IPS-15b (cell line): ENCODE results near the gene OLFML1.

Source experiments
- H3K27me3 ChIP-seq: one replicate; pipeline ENCODE4 v1.6.1; 2013; ENCODE audit warnings: low read length; ENCODE audit not compliant: control insufficient read depth, insufficient read depth
- H3K36me3 ChIP-seq: one replicate; pipeline ENCODE4 v1.6.1; 2013; ENCODE audit warnings: low read length; ENCODE audit not compliant: control insufficient read depth, insufficient read depth
- H3K4me1 ChIP-seq: one replicate; pipeline ENCODE4 v1.6.1; 2013; ENCODE audit warnings: mild to moderate bottlenecking, low read length; ENCODE audit not compliant: control insufficient read depth, insufficient read depth
- H3K4me3 ChIP-seq: one replicate; pipeline ENCODE4 v1.5.1; 2013; ENCODE audit warnings: low read depth, low read length
- H3K9ac ChIP-seq: one replicate; pipeline ENCODE4 v1.6.1; 2013; ENCODE audit warnings: low read depth, mild to moderate bottlenecking, low read length
- H3K9me3 ChIP-seq: one replicate; pipeline ENCODE4 v1.6.1; 2013; ENCODE audit warnings: mild to moderate bottlenecking, low read length; ENCODE audit not compliant: control insufficient read depth, insufficient read depth

Gene OLFML1

GRCh38 chr11:7552666-7553065 lies 67.4 kb downstream of the OLFML1 start:
- Histone ChIP-seq H3K27me3 (no peaks in the 10 kb centered on the region), H3K4me1 (no peaks in the 10 kb centered on the region), H3K9ac (no peak overlapping the region), H3K36me3 (no peaks in the 10 kb centered on the region), H3K4me3 (no peak overlapping the region), H3K9me3 (no peaks in the 10 kb centered on the region)

GRCh38 chr11:7555052-7555699 lies 69.9 kb downstream of the OLFML1 start:
- H3K4me3 ChIP-seq: no peak overlapping the region

GRCh38 chr11:7558046-7558445 lies 72.7 kb downstream of the OLFML1 start:
- H3K4me1 ChIP-seq: no peaks in the 10 kb centered on the region
- no peaks in the 10 kb centered on the region for H3K36me3 ChIP-seq
- H3K27me3 ChIP-seq: no peaks in the 10 kb centered on the region
- no peak overlapping the region for H3K4me3 ChIP-seq
- no peaks in the 10 kb centered on the region for H3K9me3 ChIP-seq
- H3K9ac ChIP-seq: no peak overlapping the region

More at GRCh38 chr11:7555052-7555699, 69.9 kb downstream of the OLFML1 start:
- Histone ChIP-seq H3K36me3 (no peaks in the 10 kb centered on the region), H3K27me3 (no peaks in the 10 kb centered on the region), H3K9me3 (no peaks in the 10 kb centered on the region), H3K9ac (no peak overlapping the region), H3K4me1 (no peaks in the 10 kb centered on the region)

GRCh38 chr11:7559398-7560283 lies 74.3 kb downstream of the OLFML1 start:
- Histone ChIP-seq H3K9me3 (no peaks in the 10 kb centered on the region), H3K9ac (no peak overlapping the region)

More at GRCh38 chr11:7559398-7560283, 74.3 kb downstream of the OLFML1 start:
- H3K36me3 ChIP-seq: no peaks in the 10 kb centered on the region
- H3K27me3 ChIP-seq: no peaks in the 10 kb centered on the region
- H3K4me1 ChIP-seq: no peaks in the 10 kb centered on the region
- H3K4me3 ChIP-seq: no peak overlapping the region
